Activated CD8-positive, alpha-beta memory T cell treated with anti-CD3 and anti-CD28 coated beads, Interleukin-2, amount 10 ng/mL, durations not matched to agents 7 days and 5 days (primary cell): Measurements from ENCODE around the gene PKP4. TPM values are rescaled to one million over a fixed set of nuclear protein-coding genes. Genes with fewer than 3 reads are reported as not detected.

Experiments
- ATAC-seq: fragments of 150-1000 bp; cut with Tn5 transposase; one replicate; pipeline ENCODE4 v1.10.0; 2021; ENCODE audit warnings: moderate library complexity
- CTCF ChIA-PET: fragments of 350-600 bp; sonication (Branson Sonifier 250); formaldehyde crosslinking; loops from one replicate; lab custom pipeline; 2021; ENCODE audit warnings: antibody characterized with exemption; lab: Charles Lee
- DNase-seq: peaks from one replicate; pipeline ENCODE4 v3.0.0-alpha.2; 2020
- H3K27ac Mint-ChIP-seq: one replicate; pipeline ENCODE4 v1.8.0; 2021; ENCODE audit warnings: mild to moderate bottlenecking, mixed read lengths
- H3K27me3 Mint-ChIP-seq: one replicate; pipeline ENCODE4 v1.8.0; 2021; ENCODE audit warnings: mixed read lengths
- H3K36me3 Mint-ChIP-seq: one replicate; pipeline ENCODE4 v1.8.0; 2021; ENCODE audit warnings: mild to moderate bottlenecking, mixed read lengths
- H3K4me1 Mint-ChIP-seq: one replicate; pipeline ENCODE4 v1.8.0; 2021; ENCODE audit warnings: mixed read lengths
- H3K4me3 Mint-ChIP-seq: one replicate; pipeline ENCODE4 v1.8.0; 2021; ENCODE audit warnings: mild to moderate bottlenecking, moderate library complexity, mixed read lengths
- H3K9me3 Mint-ChIP-seq: one replicate; pipeline ENCODE4 v1.8.0; 2022; ENCODE audit warnings: low read depth, mixed read lengths
- total RNA-seq, 2 experiments: library from RNA; stranded (reverse); gene quantifications; one replicate each; pipeline ENCODE4 v1.2.3, GENCODE V29; 2021

Gene PKP4
- total RNA-seq, 2 experiments from 2014 or later: 32.0 to 40.6 TPM

DNA sequence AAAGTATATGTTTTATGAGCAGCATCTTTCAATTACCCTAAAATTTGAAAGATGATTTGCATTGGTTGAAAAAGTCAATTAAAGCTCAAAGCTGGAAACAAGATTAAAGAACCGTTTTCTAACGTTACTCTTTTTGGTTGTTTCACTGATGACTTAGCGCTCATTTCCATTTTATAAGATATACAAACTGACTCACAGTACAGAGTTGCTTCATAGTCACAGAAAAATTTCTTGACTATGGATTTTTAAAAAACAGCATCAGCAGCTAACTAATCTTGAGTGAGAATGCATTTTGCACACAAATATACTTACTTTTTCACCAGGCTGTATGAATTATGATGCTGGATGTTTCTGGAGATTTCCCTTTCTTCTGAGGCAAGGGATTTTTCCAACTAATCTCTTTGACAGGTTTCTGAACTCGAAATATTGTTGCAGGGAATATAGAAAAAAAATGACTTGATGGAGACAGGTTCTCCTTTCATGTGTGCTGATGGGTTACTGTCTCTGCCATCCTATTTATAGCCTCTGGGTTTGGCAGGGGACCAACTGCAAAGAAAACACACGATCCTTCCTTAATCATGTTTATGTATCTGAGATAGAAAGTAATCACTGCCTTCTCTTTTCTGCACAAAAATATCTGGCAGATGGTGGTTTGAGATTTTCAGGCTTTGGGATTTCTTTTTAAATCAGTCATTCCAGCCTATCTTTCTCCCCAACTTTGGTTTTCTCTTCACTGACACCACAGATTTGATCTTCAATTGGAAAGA is 209.0 kb downstream of the PKP4 start:
- Mint-ChIP-seq H3K4me3 (no peak overlapping the region), H3K27me3 (no peaks in the 10 kb centered on the region), H3K36me3 (peaks cover 5% of the 10 kb centered on the region), H3K9me3 (no peaks in the 10 kb centered on the region), H3K27ac (no peak overlapping the region), H3K4me1 (no peaks in the 10 kb centered on the region)
- DNase-seq: no peak
- no peak for ATAC-seq
- CTCF ChIA-PET: no interaction called here

DNA sequence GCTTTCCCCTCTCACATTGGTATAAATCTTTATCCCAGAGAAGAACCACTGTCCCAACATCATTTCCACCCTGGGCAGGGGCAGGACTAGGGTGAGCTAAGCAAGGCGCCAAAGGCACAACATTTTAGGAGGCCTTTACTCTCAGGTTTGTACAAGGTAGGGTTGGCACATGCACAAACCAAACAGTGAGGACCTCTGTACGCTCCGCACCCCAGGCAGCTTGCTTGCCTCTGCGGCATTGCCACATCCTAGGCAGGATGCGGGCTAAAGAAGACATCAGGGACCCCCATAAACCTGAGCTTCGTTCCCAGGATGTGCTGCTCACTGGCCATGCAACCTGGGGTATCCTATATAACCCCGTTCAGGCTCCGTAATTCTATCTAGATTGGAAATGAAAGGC is 210.2 kb downstream of the PKP4 start:
- Mint-ChIP-seq H3K9me3 (no peaks in the 10 kb centered on the region), H3K36me3 (peaks cover 5% of the 10 kb centered on the region), H3K4me3 (no peak overlapping the region), H3K4me1 (no peaks in the 10 kb centered on the region), H3K27ac (no peak overlapping the region), H3K27me3 (no peaks in the 10 kb centered on the region)
- CTCF ChIA-PET: no interaction called here
- ATAC-seq (no peak), DNase-seq (no peak)

DNA sequence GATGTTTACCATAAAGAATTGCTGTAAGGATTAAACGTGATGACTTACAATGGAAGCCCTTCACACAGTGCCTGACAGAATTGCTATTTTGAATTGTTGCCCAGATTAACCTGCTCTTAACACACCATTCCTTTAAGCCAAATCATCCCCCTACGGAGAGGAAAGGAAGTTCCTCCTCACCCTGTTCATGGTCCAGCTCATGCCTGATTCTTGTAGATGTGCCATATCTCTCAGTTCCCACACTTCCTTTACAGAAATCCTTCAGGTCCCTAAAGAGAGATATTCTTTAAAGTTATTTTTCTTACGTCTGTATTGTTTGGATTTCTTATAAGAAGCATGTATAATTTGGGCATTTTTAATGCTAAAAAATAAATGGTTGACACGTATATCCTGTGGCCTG is 210.8 kb downstream of the PKP4 start:
- peaks cover 5% of the 10 kb centered on the region for H3K36me3 Mint-ChIP-seq
- DNase-seq (no peak), ATAC-seq (no peak)
- no peaks in the 10 kb centered on the region for H3K4me1 Mint-ChIP-seq
- H3K27me3 Mint-ChIP-seq: no peaks in the 10 kb centered on the region
- CTCF ChIA-PET: no interaction called here
- H3K9me3 Mint-ChIP-seq: no peaks in the 10 kb centered on the region
- H3K27ac Mint-ChIP-seq: no peak overlapping the region
- H3K4me3 Mint-ChIP-seq: no peak overlapping the region

DNA sequence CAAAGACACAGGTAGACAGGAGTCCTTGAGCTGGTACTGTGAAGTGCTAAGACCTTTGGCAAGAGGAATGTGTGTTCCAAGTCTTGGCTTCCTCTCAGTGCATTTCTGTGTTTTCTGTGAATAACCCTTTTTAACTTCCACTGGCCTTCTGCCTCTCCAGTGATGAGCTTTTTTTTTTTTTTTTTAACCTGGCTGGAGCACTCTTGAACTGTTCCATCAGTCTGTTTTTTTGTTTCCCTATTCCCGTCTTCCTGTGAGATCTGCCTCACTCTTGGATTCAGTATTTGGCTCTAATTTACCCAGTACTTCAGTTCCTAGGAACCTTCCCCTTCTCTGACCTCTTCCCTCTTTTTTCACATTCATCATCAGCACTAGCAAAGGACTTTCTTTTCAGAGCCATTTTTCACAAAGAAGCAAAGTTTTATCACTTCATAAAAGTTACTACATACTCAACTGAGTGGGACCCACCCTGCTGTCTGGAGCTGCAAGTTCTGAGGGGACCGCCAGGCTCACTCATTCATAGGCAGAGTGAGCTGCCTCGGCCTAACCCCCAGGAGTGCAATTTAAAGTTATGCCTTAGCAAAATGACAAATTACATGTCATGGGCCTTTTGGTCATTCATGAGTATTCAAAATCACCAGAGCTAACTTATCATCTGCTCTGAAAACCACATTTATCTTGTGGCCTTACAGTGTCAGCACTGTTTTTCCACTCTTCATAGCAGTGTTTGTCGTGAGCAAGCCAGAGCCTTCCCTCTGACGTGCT is 211.4 kb downstream of the PKP4 start:
- H3K4me1 Mint-ChIP-seq: no peaks in the 10 kb centered on the region
- peaks cover 5% of the 10 kb centered on the region for H3K36me3 Mint-ChIP-seq
- no peak overlapping the region for H3K27ac Mint-ChIP-seq
- ATAC-seq (no peak), DNase-seq (no peak)
- no peak overlapping the region for H3K4me3 Mint-ChIP-seq
- no peaks in the 10 kb centered on the region for H3K9me3 Mint-ChIP-seq
- H3K27me3 Mint-ChIP-seq: no peaks in the 10 kb centered on the region
- CTCF ChIA-PET: no interaction called here

DNA sequence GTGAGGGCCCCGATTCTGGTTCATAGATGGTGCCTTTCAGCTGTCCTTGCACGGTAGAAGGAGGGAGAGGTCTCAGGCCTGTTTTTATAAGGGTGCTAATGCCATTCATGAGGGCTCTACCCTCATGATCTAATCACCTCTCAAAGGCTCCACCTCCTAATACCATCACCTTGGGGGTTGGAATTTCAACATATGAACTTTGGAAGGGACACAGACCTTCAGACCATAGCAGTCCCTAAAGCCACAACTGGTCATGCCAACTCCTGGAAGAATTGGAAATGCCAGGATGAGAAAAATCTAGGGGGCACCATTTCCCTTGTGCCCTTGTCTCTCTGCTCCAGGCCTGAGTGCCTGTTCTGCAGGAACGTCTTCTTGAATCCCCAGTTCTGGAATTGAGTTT is 213.5 kb downstream of the PKP4 start:
- peaks cover 8% of the 10 kb centered on the region for H3K36me3 Mint-ChIP-seq
- DNase-seq: no peak
- no peak overlapping the region for H3K4me3 Mint-ChIP-seq
- H3K27me3 Mint-ChIP-seq: no peaks in the 10 kb centered on the region
- ATAC-seq: no peak
- H3K4me1 Mint-ChIP-seq: no peaks in the 10 kb centered on the region
- H3K27ac Mint-ChIP-seq: no peak overlapping the region
- no peaks in the 10 kb centered on the region for H3K9me3 Mint-ChIP-seq
- CTCF ChIA-PET: no interaction called here

DNA sequence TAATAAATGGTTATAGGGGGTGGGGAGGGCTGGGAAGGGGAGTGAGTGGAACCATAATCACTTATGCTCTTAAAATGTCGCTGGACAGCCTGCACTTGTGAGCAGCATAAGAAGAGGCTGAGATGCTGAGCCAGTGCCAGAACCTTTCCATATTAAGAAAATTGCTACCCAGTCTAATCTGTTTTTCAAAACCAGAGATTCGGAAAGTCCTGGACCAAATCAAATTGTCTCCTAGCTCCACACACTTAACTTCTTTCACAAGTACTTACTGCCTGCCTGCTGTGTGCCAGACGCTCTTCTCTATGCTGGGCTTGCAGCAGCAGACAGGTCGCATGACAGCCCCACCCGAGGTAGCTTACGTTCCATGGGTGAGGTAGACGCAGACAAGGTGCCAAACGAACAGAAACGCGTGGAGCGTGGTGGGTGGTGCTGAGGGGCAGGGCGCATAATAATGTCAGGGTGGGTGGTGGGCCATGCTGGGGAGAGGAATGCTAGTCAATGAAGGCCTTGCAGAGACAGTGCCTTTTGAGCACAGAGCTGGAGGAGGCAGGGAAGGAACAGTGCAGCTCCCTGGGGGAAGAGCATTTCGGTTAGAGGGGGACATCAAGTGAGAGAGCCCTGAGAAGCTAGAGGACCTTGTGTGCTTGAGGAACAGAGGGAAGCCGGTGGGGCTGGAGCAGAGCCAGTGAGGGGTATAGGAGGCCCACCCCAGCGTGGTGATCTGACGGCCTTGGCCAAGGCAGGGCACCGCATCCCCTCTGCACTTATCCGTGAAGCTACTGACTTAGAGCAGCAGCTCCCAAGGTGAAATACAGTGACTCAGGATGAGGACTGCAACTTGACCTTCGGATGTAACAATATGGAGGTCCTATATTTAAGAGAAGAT is 214.9 kb downstream of the PKP4 start:
- H3K4me1 Mint-ChIP-seq: no peaks in the 10 kb centered on the region
- no peak overlapping the region for H3K27ac Mint-ChIP-seq
- no peak overlapping the region for H3K4me3 Mint-ChIP-seq
- H3K36me3 Mint-ChIP-seq: peaks cover 7% of the 10 kb centered on the region
- no peak for ATAC-seq
- no peaks in the 10 kb centered on the region for H3K9me3 Mint-ChIP-seq
- no peaks in the 10 kb centered on the region for H3K27me3 Mint-ChIP-seq
- no peak for DNase-seq
- CTCF ChIA-PET: no interaction called here

DNA sequence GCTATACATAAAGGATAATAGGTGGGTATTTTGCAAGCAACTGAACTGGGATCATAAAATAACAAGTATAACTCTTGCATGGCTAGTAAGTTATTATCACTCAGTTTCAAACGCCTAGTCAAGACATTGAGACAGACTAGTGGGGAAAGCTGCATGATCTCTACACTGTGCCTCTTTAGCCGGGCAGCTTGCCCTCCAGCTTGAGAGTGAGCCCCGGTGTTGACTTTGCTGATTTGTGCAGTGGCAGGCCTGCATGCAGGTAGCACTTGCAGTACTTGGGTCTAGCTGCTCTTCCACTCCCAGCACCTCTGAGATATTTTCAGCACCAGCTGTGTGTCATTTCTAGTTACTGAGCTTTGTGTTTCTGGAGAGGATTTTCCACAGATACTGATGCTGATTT is 219.5 kb downstream of the PKP4 start:
- no peak overlapping the region for H3K4me3 Mint-ChIP-seq
- H3K36me3 Mint-ChIP-seq: peaks cover 12% of the 10 kb centered on the region
- DNase-seq (no peak), ATAC-seq (no peak)
- no peaks in the 10 kb centered on the region for H3K4me1 Mint-ChIP-seq
- H3K9me3 Mint-ChIP-seq: no peaks in the 10 kb centered on the region
- no peaks in the 10 kb centered on the region for H3K27me3 Mint-ChIP-seq
- no peak overlapping the region for H3K27ac Mint-ChIP-seq
- CTCF ChIA-PET: no interaction called here

DNA sequence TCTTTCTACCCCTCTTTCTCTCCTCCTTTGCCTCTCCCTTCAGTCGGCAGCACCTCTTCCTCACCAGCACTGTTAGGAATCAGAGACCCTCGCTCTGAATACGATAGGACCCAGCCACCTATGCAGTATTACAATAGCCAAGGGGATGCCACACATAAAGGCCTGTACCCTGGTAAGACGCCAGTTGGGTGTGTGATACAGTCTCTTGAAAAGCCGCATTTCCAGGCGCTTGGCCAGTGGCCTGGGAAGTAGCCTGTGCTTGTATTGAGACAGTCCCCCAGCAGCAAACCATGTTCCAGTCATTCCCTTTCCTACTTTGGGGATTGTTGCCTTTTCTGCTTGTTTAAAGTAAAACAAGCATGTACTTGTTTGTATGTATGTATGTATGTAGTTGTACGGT is 219.9 kb downstream of the PKP4 start:
- DNase-seq (no peak), ATAC-seq (no peak)
- H3K27me3 Mint-ChIP-seq: no peaks in the 10 kb centered on the region
- H3K4me3 Mint-ChIP-seq: no peak overlapping the region
- no peak overlapping the region for H3K27ac Mint-ChIP-seq
- H3K4me1 Mint-ChIP-seq: no peaks in the 10 kb centered on the region
- H3K36me3 Mint-ChIP-seq: peaks cover 12% of the 10 kb centered on the region
- CTCF ChIA-PET: no interaction called here
- no peaks in the 10 kb centered on the region for H3K9me3 Mint-ChIP-seq

DNA sequence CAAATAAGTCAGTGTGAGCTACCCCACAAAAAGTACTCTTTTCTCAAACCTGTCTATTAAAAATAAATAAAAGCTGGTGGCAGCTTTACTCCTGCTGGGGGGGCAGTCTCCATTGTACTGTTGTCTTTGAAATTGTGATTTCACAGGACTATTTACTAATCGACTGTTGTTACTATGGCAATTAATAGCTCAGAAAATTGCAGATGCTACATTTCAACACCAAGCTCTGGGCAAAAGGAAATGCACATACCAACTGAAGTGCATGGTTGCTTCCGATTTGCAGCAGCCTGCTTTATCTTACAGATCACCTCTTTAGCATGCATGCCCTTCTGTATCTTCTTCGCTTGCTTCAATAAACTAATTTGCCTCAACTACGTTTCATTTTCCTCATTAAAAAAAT is 220.8 kb downstream of the PKP4 start:
- Mint-ChIP-seq H3K4me1 (no peaks in the 10 kb centered on the region), H3K9me3 (no peaks in the 10 kb centered on the region), H3K36me3 (peaks cover 12% of the 10 kb centered on the region), H3K4me3 (no peak overlapping the region), H3K27ac (no peak overlapping the region), H3K27me3 (no peaks in the 10 kb centered on the region)
- CTCF ChIA-PET: no interaction called here
- ATAC-seq (no peak), DNase-seq (no peak)

DNA sequence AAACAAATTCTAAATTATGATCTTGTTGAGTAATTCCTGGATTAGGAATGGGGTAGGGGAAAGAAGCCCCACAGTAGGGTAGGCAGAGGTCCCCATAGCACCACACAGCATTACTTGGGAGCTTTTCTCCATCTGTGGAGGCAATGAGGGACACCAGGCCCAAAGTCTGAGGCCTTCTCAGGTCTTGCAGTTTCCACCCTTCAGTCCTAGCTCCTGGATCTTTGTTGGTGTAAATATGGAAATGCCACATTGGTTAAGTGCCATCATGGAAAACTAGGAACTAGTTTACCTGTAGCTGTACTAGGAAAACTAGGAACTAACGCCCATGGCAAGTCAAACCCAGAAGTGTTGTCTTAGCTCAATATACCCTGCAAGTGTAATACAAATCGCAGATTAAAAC is 225.1 kb downstream of the PKP4 start:
- H3K4me1 Mint-ChIP-seq: no peaks in the 10 kb centered on the region
- H3K4me3 Mint-ChIP-seq: no peak overlapping the region
- DNase-seq (no peak), ATAC-seq (no peak)
- CTCF ChIA-PET: no interaction called here
- H3K27me3 Mint-ChIP-seq: peaks cover 2% of the 10 kb centered on the region
- peaks cover 9% of the 10 kb centered on the region for H3K36me3 Mint-ChIP-seq
- H3K27ac Mint-ChIP-seq: no peak overlapping the region
- no peaks in the 10 kb centered on the region for H3K9me3 Mint-ChIP-seq

DNA sequence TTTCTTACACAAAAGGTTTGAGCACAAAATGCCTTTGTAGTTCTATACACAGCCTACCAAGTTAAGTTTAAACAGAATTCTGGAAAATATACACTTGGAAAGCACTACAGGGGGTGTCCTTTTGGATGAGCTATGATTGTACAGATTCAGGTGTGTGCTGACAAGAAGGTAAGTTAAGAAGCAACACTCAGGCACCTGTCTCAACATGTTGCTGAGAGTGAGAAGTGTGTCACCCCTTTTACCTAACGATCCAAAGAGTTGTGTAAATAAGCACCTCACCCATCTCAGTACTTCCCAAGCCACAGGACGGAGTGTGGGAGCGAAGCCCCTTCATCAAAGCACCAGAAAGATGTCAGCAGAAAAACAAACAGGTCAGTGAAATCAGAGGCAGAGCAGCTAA is 228.9 kb downstream of the PKP4 start:
- Mint-ChIP-seq H3K27me3 (peaks cover 5% of the 10 kb centered on the region), H3K9me3 (no peaks in the 10 kb centered on the region), H3K4me3 (no peak overlapping the region), H3K36me3 (peaks cover 1% of the 10 kb centered on the region), H3K4me1 (no peaks in the 10 kb centered on the region), H3K27ac (no peak overlapping the region)
- DNase-seq (no peak), ATAC-seq (no peak)
- CTCF ChIA-PET: no interaction called here

DNA sequence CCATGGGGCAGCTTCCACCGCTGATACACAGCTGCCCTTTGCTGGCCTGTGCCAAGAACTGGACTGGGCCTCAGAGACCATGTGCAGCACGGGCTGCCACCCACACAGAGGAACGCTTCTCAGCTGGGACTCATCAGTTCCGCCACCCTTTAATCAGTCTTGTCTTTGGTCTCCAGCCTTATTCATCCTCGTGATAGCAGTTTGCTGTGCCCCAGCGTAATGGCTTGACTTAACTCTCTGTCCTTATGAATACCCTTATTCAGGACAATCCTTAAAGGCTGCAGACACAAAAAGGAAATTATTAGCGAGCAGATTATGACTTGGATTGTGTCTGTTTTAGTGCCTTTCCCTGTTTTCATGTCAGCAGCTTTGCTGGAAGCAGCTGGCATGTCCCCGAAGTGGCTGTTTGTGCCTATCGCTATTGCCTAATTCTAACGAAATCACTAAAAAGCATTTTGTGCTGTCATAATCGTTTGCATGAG is 229.5 kb downstream of the PKP4 start:
- Mint-ChIP-seq H3K4me3 (no peak overlapping the region), H3K4me1 (no peaks in the 10 kb centered on the region), H3K36me3 (no peaks in the 10 kb centered on the region), H3K27ac (no peak overlapping the region), H3K9me3 (no peaks in the 10 kb centered on the region), H3K27me3 (peaks cover 5% of the 10 kb centered on the region)
- CTCF ChIA-PET: no interaction called here
- ATAC-seq: no peak
- DNase-seq: no peak

DNA sequence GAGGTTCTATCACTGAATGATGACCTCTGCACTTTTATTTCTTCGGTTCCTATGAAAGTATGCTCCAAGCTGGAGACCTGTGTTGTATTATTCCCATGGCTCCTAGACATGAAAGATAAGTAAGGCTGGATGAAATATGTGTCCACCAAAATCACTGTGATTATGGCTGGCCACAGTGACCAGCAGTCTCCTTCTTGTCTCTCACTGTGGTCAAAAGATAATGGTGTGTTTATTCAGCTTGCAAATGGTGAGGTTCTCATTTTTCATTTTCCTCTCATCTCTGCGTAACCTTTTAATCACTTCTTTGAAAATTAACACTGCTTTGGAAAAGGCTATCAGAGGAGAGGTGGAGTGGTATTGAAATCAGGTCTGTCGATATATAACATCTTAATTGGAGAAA is 230.6 kb downstream of the PKP4 start:
- Mint-ChIP-seq H3K27ac (no peak overlapping the region), H3K27me3 (peaks cover 8% of the 10 kb centered on the region), H3K9me3 (no peaks in the 10 kb centered on the region), H3K4me3 (no peak overlapping the region), H3K4me1 (no peaks in the 10 kb centered on the region), H3K36me3 (no peaks in the 10 kb centered on the region)
- ATAC-seq: no peak
- CTCF ChIA-PET: no interaction called here
- DNase-seq: no peak
